Endothelial cell of hepatic sinusoid (primary cell): ENCODE data around the gene ECT2.
"Not testable (repeated sequence)": the region's sequence is repeated elsewhere in the genome, so short reads cannot be mapped to it uniquely, and the experiment has no call there.

Source experiments
- in situ Hi-C: cut with HindIII; loops from 2 replicates; pipeline ENCODE4 v1.10.0; 2017; ENCODE audit warnings: low sequenced_read_pairs

ECT2 gene

DNA sequence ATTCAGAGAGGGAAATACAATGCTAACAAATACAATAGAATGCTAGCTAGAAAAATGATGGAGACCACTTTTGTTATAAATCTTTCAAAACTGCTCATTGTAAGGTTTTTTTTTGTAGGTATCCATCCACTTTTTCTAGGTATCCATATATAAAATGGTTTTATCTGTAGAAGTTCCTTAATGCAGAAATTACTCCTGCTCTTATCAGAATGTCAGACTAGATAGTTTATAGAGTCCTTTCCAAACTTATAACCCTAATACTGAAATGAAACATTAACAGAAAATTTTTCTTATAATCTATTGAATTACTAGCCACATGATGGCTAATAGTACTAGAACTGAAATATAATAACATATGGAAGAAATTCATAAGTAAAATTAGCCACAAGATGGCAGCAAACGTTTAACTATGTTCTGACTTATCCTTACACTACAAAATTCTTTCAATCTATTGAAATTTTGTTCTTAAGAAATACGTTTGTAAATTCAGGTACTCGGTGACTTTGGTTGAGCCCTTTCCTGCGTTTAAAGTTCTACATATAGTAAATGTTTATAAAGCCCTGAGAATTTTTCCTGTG is 58.5 kb downstream of the ECT2 start:
- in situ Hi-C loops = no loop called here

DNA sequence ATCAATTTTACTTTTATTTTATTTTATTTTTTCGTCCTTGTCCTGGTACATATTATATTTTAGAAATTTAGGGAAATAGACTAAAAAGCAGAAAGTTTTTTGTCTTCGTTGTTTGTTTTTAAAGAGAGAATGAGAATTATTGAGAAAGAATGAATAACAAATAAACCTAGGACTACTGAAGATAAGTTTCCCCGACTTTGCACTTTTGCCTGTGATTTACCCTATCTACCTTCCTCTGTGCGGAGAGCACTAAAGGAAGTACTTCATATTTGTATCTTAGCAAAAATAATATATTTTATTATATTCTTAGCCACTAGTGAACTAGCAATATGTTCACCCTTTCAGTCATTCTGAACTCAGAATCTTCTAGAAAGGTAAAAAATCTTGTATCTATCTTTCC is 60.6 kb downstream of the ECT2 start:
- in situ Hi-C loops = no loop called here

DNA sequence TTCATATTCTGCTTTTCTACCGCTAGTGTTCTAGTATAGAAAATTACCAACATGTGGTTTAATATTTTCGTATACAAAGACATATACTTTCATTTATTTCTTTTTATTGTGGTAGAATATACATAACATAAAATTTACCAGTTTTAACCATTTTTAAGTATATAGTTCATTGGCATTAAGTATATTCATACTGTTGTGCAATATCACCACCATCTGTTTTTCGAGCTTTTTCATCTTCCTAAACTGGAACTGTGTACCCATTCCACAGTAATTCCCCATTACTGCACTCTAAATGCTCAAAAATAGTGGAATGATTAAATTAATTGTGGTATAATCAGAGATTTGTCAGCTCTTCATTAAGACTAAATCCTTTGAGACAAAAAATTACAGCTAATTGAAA is 62.9 kb downstream of the ECT2 start:
- in situ Hi-C loops = no loop called here

DNA sequence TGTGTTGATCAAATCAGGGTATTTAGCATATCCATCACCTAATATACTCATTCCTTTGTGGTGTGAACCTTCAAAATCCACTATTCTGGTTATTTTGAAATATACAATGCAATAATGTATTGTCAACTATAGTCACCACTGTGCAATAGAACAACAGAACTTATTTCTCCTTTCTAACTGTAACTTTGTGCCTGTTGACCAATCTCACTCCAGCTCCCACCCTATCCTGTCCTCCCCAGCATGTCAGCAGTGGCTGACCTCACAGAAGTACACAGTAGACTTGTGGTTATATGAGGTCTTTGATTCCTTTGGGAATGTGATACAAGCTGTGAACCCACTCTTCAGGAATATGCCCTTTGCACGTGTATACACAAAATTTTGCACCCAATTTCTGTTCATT is 64.2 kb downstream of the ECT2 start:
- in situ Hi-C loops = no loop called here

DNA sequence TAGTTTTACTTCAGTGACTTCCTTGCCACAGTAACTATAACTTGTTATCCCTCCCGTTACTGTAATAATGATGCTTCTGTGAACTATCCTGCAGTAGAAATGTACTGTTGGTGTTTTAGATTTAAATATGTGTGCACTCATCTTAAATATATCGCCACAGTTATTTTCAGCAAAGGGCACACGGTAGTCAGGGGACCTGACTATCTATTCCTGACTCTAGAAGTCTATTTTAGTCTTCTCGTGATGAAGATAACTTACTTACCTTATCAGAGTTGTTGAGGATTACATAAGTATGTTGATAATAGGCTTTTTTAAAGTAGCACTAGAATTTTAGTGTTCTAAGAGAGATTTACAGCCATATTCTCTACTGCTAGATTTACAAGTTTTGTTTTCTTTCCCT is 65.3 kb downstream of the ECT2 start:
- in situ Hi-C loops = no loop called here

DNA sequence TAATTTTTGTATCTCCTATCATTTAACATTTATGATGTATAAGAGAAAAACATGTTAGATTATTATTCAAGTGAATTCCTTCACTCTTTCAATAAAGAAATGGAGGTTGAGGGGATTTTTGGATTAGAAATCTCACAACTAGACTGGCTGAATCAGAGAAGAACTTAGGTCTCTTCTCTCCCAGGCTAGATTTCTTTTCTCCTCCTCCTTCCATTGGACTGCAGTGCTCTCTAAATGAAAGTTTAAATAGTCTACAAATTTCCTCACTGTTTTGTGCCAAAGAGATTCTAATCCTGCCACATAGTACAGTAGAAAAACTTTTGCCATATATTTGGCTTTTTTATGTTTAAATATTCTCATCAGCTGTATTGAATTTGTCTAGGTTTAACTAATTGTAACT is 65.8 kb downstream of the ECT2 start:
- in situ Hi-C loops = no loop called here

DNA sequence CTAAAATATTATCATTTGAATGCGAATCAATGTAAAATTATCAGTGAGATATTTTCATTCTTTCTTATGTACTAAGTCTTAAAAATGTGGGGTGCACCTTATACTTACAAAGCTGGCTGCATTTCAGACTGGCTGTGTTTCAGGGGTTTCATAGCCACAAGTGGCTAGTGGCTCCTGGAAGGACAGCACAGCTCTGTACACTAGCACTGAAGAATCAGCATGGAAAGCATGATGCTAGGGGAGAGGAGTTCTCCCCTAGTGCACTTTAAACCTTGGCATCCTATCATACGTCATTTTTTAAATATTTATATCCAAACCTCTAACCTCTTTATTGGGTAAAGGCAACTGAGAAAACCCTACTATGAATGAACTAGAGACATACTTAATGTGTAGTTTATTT is 66.4 kb downstream of the ECT2 start:
- in situ Hi-C loops = no loop called here

DNA sequence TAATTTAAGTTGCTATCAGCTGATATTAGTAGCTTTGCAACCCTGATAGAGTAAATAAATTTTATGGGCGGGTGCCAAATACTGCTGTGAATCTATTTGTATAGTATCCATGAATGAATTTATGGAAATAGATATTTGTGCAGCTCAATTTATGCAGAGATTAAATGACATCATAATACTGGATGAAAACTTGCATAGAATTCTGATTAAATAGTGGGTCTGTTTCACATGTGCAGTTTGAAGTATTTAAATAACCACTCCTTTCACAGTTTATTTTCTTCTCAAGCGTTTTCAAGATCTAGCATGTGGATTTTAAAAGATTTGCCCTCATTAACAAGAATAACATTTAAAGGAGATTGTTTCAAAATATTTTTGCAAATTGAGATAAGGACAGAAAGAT is 70.0 kb downstream of the ECT2 start:
- in situ Hi-C loops = no loop called here

DNA sequence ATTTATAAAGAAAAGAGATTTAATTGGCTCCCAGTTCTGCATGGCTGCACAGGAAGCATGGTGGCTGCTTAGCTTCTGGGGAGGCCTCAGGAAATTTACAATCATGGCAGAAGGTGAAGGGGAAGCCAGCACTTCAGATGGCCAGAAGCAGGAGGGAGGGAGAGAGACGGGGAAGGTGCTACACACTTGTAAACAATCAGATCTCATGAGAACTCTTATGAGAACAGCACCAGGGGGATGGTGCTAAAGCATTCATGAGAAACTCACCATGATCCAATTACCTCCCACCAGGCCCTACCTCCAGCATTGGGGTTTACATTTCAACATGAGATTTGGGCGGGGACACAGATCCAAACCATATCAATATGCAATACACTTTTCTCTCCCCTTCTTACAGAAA is 73.7 kb downstream of the ECT2 start:
- in situ Hi-C loops = no loop called here

DNA sequence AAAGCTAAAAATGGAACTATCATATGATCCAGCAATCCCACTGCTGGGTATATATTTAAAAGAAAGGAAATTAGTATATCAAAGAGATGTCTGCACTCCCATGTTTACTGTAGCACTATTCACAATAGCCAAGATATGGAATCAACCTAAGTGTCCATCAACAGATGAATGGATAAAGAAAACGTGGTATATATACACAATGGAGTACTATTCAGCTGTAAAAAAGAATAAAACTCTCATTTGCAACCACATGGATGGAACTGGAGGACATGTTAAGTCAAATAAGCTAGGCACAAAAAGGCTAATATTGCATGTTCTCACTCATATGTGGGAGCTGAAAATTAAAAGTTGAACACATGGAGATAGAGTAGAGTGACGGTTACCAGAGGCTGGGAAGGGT is 76.7 kb downstream of the ECT2 start:
- in situ Hi-C loops = not testable (repeated sequence)

DNA sequence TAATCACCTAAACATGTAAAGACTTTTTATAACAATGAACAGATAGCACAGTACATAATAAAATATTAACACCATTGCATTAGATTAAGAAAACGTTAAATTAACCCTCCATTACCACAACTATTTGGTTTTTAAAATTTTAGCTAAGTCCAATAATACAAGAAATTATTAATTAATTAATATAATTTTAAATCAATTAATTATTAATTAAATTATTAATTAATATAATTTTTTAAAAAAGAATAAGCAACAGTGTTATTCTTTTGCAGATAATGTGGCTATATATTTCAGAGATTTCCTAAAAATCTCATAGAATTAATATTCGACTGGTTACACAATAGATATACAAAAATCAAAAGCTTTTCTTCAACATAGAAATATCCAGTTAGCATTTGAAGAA is 82.5 kb downstream of the ECT2 start:
- in situ Hi-C loops = no loop called here

DNA sequence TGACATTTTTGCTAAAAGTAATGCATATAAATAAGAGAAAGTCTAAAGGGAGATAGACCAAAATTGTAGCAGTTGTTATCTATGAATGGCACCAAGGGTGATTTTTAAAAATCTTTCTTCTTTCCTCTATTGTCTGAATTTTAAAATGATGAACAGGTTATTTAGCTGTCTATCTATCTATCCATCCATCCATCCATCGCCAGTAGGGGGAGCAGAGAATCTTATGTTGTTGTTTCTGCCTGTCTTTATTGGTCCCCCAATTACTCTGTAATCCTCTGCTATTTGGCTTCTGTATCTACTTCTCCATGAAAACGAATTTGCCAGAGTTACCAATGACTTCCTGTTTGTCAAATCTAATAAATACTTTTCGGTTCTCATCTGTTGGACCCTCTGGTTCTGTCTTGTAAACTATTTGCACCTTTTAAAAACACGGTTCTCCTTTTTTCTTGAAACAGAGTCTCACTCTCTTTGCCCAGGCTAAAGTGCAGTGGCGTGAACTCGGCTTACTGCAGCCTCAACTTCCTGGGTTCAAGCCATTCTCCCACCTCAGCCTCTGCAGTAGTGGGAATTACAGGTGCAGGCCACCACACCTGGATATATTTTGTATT is 86.0 kb downstream of the ECT2 start:
- in situ Hi-C loops = no loop called here

DNA sequence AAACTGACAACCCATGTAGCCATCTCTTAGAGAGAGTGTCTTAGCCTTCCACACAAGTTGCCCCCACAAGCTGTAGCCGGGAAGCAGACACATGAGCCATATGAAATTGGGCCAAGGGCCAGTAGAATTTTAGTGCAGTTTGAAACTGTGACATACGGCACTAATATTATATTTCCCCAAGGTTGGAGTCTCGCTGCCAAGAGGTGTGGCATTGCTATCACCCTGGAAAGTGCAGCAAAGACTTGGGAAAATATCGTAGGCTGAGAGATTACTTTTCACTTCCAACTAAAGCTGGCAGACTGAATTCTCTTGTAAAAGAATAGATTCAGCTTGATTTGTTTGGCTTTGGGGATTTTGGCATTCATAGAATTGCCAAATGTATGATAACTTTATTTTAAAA is 89.2 kb downstream of the ECT2 start:
- in situ Hi-C loops = no loop called here

DNA sequence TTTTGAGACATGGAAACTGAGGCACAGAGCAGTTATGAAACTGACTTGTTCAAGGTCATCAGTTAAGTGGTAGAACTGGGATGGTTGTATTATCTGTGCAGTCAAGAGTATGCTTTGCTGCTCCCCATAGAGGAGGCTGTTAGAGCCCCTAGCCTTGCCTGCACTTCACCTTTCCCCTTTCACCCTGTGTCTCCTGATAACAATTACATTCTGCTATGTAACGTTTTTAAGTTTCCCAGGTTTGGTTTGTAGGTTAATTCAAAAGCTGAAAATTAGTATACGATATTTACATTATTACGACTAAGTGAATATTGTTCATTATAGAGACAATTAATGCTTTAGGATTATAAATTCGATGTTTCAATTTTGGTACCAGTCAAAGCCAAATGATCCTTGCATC is 89.9 kb downstream of the ECT2 start:
- in situ Hi-C loops = no loop called here

DNA sequence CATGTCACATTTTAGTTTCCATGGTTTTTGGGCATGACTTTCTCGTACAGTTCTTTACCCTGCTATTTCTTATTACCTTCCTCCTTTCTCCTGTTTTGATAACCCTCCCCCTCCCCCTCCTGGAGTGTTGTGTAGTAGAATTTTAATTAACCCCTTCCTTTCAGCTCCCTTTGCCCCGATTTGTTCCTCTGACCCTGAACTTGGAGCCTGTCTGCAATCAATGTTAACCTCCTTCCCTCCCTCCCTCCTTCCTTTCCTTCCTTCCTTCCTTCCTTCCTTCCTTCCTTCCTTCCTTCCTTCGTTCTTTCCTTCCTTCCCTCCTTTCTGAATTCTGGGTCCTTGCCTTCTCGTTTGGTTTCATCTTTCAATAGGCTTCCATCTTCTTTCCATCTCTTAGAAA is 90.4 kb downstream of the ECT2 start:
- in situ Hi-C loops = no loop called here

DNA sequence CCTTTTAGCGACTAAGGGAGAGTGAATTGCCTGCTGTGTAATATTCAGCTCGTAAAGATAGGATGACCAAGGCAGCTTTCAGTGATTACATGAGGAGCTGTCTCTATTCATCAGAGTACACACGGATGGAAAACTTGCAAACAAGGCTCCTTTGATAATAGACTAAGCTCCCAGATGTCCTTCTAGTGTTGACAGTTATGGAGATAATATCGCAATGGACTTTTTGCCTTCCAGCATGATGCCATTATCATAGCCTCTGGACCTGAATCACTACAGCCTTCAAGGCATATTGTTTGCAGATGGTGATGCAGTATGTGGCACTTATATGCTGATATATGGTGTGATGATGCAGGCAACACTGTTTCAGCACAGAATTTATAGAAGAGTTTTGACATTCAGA is 93.9 kb downstream of the ECT2 start:
- in situ Hi-C loops = no loop called here

DNA sequence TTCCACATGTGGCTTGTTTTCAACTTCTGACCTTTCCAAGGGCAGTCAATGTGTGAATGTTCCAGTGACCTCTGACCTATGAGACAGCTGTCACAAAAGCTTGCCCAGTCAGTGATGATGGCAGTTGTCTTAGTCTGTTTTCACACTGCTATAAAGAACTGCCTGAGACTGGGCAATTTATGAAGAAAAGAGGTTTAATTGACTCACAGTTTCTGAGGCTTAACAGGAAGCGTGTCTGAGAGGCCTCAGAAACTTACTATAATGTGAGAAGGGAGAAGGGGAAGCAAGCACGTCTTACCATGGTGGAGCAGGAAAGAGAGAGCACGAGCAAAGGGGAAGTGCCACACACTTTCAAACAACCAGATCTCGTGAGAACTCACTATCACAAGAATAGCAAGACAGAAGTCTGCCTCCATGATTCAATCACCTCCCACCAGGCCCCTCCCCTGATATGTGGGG is 95.6 kb downstream of the ECT2 start:
- in situ Hi-C loops = no loop called here

DNA sequence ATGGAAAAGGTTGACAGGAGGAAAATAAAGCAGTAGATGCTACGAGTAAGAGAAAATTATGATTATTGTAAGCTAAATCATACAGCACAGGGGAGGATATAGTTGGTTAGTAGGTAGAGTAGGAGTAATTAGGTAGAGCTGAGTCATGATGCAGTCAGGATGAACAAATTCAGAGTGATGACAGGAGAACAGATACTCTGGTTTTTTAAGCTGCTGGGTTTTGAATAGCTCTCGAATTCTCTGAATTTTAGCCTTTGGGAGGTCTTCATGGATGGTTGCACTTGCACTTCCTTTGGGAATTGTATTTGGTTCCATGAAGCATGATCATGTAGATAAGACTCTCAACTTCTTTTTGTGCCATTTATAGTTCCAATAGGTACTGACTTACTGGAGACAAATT is 96.2 kb downstream of the ECT2 start:
- in situ Hi-C loops = no loop called here

DNA sequence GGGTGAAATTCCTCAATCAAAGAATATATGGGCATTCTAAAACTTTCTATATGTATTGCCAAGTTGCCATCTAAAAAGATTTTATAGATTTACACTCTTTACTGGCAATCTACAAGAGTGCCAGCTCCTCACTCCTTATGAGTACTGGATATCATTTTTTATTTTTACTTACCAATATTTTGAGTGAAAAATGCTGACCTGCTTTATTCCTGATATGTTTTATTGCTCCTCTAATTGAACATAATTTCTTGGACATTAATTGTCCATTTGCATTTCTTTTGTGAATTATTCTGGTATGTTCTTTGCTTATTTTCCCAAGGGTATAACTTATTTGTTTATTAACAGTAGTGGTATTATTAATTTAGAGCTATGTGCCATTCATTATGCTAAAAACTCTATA is 96.8 kb downstream of the ECT2 start:
- in situ Hi-C loops = no loop called here

DNA sequence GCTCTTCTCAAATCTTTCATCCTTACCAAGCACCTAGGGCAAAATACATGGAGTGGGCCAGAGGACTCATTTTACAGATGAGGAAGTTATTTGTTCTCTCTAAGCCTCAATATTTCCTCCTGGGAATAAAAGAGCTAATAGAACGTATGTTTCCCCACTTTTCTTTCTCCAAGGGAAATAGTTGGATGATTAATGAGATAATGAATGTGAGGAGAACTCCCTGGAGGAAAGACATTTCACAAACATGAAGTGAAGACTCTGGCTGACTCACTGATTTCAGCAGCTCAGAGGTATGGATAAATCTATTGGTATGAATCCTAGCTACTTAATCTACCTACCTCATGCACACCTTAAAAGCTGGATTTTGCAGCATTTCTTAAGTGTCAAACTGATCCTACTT is 98.4 kb downstream of the ECT2 start:
- in situ Hi-C loops = no loop called here

DNA sequence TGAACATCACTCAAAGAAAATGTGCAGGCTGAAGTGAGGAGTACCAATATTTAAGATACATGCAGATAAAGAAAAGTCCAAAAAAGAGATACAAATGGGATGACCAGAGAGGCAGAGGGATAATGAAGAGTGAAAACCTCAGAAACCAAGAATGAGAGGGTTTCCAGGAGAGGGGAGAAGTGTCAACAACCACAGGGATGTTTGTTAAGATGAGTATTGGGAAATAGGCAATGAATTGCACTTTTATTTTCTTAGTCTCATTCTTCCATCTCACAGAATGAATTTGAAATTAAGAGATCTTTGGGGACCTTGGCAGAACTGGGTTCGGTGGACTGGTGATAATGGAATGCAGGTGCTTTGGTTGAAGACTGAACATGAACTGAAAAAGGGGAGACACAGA is 102.5 kb downstream of the ECT2 start:
- in situ Hi-C loops = no loop called here

DNA sequence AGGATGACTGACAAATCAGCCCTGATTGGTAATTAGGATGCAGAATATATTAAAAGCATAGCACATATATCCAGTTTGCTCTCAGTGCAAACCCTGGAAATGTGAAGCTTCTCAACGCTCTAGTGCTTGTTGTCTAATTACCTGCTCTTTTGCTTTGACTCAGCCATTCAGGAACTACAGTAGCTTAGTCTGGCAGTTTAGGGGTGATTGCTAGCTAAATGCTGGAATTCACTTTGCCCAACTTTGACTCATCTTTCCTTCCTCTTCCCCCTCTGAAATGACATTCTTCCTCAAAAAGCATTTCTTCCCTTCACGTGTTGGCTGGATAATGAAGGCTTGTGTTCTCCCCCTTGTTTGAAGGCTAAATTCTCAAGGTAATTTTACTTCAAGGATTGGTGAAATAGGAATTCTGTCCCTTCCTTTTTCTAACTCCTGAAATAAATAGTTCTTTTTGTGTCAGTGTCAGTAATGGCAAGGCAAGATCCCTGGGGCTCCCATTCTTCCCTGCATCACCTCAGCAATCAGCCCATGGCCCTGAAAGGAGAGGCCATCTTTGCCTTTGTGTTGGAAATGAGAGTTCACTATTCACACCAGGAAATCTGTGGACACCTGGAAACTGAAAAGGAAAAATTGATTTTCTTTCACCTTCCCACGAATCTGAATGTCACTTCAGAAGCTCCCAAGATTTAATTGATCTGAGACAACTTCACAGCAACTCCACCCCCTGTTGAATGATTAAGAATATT is 103.6 kb downstream of the ECT2 start:
- in situ Hi-C loops = no loop called here

DNA sequence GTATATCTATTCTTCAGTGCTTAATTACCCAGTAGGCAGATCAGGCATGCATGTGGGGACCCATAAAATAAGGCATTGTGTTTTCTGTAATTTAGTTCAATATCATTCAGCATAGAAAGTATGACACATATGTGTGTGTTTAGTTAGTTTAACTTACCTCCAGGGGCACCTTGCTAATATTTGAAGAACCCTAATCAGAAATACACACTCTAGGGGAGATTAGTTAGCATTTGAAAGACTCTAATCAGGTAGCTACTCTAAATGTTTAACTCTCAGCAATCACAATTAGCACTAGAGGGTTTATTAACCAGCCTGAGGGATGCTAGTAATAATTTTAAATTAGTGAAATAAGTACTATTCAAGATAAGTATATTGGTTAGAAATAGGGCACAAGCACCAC is 104.5 kb downstream of the ECT2 start:
- in situ Hi-C loops = no loop called here
